HG02588 (cell line): ENCODE data around the gene ATP9A.
"Not testable (repeated sequence)": the region's sequence is repeated elsewhere in the genome, so short reads cannot be mapped to it uniquely, and the experiment has no call there.

Experiments
- ATAC-seq: cut with Tn5 transposase; IDR thresholded peaks from one replicate; pipeline ENCODE4 v1.9.1; 2021; ENCODE audit warnings: mild to moderate bottlenecking, moderate library complexity; ENCODE audit not compliant: unreplicated experiment

ATP9A gene

GRCh38 chr20:51792960-51793359 is 24.8 kb upstream of the ATP9A start:
- no peak for ATAC-seq

DNA sequence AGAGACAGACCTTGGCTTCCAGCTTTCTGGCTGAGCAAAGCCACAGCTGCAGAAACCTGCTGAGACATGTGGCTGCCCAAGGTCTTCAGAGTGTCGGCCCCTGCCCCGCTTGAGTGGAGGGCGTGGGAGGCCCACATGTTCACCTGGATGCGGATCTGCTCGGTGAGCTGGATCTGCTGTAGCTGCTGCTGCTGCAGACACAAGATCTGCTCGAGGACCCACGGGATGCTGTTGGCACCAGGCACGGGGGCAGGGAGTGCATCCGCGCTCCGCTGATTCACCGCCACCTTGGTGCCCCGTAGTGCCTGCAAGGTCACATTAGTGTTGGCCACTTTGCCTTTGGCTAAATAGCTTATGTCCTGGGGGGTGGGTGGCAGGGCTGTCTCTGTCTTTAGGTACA is 23.4 kb upstream of the ATP9A start:
- ATAC-seq = no peak

- no peak for ATAC-seq
These were observed 22.1 kb upstream of the ATP9A start for GRCh38 chr20:51790256-51790655.

- no peak for ATAC-seq
These were observed 21.2 kb upstream of the ATP9A start for GRCh38 chr20:51789434-51789833.

DNA sequence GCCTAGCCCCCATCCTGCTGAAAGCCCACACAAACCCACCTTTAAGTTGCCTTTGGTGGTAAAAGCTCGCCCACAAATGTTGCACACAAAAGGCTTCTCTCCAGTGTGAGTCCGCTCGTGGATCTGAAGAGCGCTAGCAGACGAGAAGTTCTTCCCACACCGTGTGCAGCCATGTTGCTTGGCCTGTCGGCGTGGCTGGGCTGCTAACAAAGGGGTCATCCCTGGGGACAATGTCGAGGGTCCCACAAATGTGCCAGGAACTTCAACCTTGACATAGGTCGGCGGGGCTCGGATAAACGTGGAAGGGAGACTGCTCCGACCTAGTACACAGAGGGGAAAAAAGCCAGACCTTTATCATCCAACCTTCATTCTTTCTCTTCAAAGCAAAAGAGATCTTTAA is 20.6 kb upstream of the ATP9A start:
- ATAC-seq = no peak

- no peak for ATAC-seq
These were observed 16.1 kb upstream of the ATP9A start for GRCh38 chr20:51784299-51784698.

DNA sequence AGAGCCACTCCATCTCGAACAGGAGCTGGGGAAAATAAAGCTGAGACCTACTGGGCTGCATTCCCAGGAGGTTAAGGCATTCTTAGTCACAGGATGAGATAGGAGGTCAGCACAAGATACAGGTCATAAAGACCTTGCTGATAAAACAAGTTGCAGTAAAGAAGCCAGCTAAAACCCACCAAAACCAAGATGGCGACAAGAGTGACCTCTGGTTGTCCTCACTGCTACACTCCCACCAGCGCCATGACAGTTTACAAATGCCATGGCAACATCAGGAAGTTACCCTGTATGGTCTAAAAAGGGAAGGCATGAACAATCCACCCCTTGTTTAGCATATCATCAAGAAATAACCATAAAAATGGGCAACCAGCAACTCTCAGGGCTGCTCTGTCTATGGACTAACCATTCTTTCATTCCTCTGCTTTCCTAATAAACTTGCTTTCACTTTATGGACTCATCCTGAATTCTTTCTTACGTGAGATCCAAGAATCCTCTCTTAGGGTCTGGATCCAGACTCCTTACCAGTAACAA is 10.1 kb upstream of the ATP9A start:
- ATAC-seq = not testable (repeated sequence)

DNA sequence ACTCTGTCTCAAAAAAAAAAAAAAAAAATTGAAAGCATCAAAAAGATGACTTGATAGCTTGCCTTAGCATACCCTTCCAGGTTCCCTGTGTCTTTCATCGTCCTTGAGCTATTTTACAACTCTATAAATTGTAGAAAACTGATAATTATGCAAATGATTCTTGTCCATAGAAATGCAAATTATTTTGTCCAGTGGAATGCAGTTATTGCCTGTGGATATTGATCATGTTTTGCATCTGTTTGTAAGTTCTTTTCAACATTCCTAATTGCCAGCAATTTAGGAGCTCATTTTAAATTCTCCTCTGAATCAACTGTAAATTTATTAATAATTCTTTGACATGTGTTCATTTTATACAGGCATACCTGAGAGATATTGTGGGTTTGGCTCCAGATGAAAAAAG is 7.1 kb upstream of the ATP9A start:
- no peak for ATAC-seq

DNA sequence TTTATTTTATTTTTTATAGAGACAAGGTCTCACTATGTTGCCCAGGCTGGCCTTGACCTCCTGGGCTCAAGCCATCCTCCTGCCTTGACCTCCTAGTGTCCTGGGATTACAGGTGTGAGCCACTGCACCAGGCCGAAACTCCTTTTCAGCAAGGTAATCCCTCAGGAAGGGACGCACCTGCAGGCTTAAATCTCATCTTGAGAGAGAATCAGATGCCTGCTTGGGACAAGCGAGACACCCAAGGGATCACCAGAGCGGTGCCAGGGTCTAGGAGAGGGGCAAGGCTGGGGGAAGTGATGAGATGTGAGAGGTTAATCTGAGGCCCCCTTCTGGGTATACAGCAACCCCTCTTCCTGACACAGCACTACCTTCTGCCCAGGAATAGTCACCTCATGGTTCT is 4.0 kb upstream of the ATP9A start:
- no peak for ATAC-seq

GRCh38 chr20:51769976-51770615 is 1.9 kb upstream of the ATP9A start:
- ATAC-seq = no peak

GRCh38 chr20:51768759-51769517 is 748 bp upstream of the ATP9A start:
- ATAC-seq = no peak

- ATAC-seq = no peak
These were observed 960 bp downstream of the ATP9A start for GRCh38 chr20:51766994-51767866.

- ATAC-seq = not testable (repeated sequence)
These were observed 2.8 kb downstream of the ATP9A start for GRCh38 chr20:51765381-51765780.

DNA sequence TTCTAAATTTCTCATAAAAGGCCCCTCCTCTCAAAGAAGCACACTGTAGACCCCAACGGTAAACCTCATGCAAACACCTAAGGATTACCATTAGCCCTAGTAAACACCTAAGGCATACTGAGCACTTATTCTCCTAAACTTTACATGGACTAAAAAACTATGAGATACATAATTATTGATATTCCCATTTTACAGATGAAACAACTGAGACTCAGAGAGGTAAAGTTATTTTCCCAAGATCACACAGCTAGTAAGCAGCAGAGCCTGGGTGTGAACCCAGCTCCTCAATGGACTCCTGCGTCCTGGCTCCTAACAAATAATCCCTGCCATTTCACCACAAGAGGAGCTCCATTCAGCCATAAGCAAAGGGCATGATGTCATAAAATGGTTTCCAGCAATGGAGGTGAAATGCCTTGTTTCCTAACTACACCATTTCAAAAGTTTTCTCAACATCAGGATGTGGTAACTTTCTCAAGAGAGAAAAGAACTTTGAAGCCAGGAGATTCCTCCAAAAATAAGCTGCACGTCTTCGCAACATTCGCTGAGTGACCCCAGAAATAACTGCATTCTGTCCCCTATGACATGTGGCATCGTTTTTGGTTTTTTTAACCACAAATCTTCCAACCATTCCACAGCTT is 4.1 kb downstream of the ATP9A start:
- no peak for ATAC-seq

- no peak for ATAC-seq
These were observed 7.2 kb downstream of the ATP9A start for GRCh38 chr20:51760905-51761546.

- no peak for ATAC-seq
These were observed 8.2 kb downstream of the ATP9A start for GRCh38 chr20:51759769-51760510.

DNA sequence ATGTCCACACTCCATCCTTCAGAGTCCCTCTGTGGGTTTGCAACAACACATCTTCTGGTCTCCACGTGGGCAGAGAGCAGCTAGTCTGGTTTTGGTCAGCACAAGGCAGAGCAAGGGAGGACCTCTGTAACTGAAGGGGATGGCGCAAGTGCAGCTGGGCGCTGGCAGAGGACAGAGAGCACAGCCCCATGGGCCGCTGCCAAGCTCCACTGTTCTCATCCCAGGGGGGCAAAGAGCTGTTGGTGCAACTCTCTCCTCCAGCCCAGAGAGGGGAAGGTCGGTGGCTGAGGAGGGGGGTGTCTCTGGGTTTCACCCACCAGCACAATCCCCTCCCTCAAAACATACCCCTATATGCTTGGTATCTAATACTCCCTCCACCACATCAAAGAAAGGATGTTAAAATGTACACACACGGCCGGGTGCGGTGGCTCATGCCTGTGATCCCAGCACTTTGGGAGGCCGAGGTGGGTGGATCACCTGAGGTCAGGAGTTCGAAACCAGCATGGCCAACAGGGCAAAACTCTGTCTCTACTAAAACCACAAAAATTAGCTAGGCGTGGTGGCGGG is 9.1 kb downstream of the ATP9A start:
- no peak for ATAC-seq

DNA sequence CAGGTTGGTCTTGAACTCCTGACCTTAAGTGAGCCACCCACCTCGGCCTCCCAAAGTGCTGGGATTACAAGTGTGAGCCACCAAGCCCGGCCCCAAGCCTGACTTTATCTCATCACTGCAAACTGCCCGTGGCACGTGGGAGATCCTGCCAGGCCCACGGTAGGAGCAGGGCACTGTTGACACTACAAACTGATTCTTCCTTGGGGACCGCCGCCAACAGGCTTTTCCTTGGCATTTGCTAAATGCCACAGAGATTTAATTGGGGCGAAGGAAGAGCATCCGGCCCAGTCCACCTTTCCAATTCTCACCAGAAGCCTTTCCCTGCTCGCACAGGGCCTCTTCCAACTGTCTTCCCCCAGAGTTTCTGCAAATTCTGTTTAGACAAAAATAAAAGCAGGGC is 11.0 kb downstream of the ATP9A start:
- no peak for ATAC-seq

- no peak for ATAC-seq
These were observed 11.5 kb downstream of the ATP9A start for GRCh38 chr20:51756653-51757052.
